GM08714 (cell line): Measurements from ENCODE around the gene PCDHGA12.
A peak's percentile ranks its signal among the peaks of the same experiment; 100 is the strongest.
"Not testable (repeated sequence)": the region's sequence is repeated elsewhere in the genome, so short reads cannot be mapped to it uniquely, and the experiment has no call there.

Source experiments
- H3K4me3 ChIP-seq: fragments of 200-500 bp; sonication (Bioruptor generic); 2 replicates; pipeline ENCODE4 v1.5.1; 2014; ENCODE audit warnings: mild to moderate bottlenecking, low read length, inconsistent platforms
- ZNF274 ChIP-seq: IDR thresholded peaks from 2 replicates; pipeline ENCODE4 v1.6.1; 2012; ENCODE audit warnings: mild to moderate bottlenecking, low read depth, low read length

The PCDHGA12 gene

GRCh38 chr5:141430332-141431113 is at the start of gene PCDHGA12:
PCDHGA12 (plus strand) TSS chr5:141430507; CDS start chr5:141430760, 253 bp downstream.
- H3K4me3 ChIP-seq: peak within 1 kb of the TSS; percentile 43; the same call in 1 of the 2 replicates
- no peak for TF ChIP-seq ZNF274

- peak within 1 kb of the TSS; percentile 30; the same call in 1 of the 2 replicates for H3K4me3 ChIP-seq
- no peak for TF ChIP-seq ZNF274
Measured at GRCh38 chr5:141382469-141383294, 47.6 kb upstream of the PCDHGA12 start, which contains the start of gene PCDHGA7. PCDHGA7 (plus strand) TSS chr5:141382742; CDS start chr5:141382900, 158 bp downstream.

GRCh38 chr5:141383345-141383744 is 47.0 kb upstream of the PCDHGA12 start:
- H3K4me3 ChIP-seq: no peak overlapping the region
- no peak for TF ChIP-seq ZNF274

DNA sequence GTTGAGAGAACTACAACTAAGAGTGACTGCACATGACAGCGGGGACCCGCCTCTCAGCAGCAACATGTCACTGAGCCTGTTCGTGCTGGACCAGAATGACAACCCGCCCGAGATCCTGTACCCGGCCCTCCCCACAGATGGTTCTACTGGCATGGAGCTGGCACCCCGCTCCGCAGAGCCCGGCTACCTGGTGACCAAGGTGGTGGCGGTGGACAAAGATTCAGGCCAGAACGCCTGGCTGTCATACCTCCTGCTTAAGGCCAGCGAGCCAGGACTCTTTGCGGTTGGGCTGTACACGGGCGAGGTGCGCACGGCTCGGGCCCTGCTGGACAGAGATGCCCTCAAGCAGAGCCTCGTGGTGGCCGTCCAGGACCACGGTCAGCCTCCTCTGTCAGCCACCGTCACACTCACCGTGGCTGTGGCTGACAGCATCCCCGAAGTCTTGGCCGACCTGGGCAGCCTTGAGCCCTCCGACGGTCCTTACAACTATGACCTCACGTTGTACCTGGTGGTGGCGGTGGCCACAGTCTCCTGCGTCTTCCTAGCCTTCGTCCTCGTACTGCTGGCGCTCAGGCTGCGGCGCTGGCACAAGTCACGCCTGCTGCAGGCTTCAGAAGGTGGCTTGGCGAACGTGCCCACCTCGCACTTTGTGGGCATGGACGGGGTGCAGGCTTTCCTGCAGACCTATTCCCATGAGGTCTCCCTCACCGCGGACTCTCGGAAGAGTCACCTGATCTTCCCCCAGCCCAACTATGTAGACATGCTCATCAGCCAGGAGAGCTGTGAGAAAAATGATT is 45.6 kb upstream of the PCDHGA12 start:
- no peak for TF ChIP-seq ZNF274
- no peak overlapping the region for H3K4me3 ChIP-seq

GRCh38 chr5:141387557-141388311 is 42.6 kb upstream of the PCDHGA12 start, which contains the start of gene PCDHGB4:
PCDHGB4 (plus strand) TSS chr5:141387698; CDS start chr5:141387885, 187 bp downstream.
- H3K4me3 ChIP-seq: peak within 1 kb of the TSS; percentile 14; the same call in 1 of the 2 replicates

- H3K4me3 ChIP-seq: no peak overlapping the region; the same call in 1 of the 2 replicates
- TF ChIP-seq ZNF274: no peak
Measured at GRCh38 chr5:141388661-141389060, 41.6 kb upstream of the PCDHGA12 start.

GRCh38 chr5:141389153-141390042 is 40.9 kb upstream of the PCDHGA12 start:
- TF ChIP-seq ZNF274: no peak
- H3K4me3 ChIP-seq: no peak overlapping the region

DNA sequence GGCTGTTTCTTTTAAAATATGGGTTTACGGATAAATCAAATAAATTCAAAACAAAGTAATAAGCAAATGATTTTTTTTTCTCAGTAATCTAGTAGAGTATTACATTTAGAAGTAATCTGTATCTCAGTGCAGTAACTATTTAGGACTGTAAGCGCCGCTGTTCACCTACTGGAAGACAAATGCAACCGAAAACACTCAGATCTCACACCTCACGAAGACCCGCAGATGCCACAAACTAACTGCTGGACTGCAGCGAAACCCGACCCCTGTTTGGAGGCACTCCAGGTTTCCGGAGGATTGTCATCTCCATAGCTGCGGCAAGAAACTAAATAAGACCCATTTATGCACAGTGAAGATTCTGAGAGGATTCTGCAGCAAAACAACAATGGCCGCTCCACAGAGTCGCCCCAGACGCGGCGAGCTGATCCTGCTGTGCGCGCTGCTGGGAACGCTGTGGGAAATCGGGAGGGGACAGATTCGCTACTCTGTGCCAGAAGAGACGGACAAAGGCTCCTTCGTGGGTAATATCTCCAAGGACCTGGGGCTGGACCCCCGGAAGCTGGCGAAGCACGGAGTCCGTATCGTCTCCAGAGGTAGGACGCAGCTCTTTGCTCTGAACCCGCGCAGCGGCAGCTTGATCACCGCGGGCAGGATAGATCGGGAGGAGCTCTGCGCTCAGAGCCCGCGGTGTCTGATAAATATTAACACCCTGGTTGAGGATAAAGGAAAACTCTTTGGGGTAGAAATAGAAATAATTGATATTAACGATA is 37.7 kb upstream of the PCDHGA12 start, which contains the start of gene PCDHGA8:
TSS of gene PCDHGA8 (plus strand) at position 205 of the 770 bp plus-strand sequence. CDS start at position 386, 181 bp downstream.
- H3K4me3 ChIP-seq: no peak within 1 kb of the TSS; the same call in 1 of the 2 replicates
- TF ChIP-seq ZNF274: no peak

- TF ChIP-seq ZNF274: no peak
- no peak overlapping the region for H3K4me3 ChIP-seq
Measured at GRCh38 chr5:141393267-141393666, 37.0 kb upstream of the PCDHGA12 start.

- H3K4me3 ChIP-seq: not testable (repeated sequence)
Measured at GRCh38 chr5:141394401-141395187, 35.7 kb upstream of the PCDHGA12 start.

GRCh38 chr5:141397756-141398551 is 32.4 kb upstream of the PCDHGA12 start, which contains the start of gene PCDHGB5:
PCDHGB5 (plus strand) TSS chr5:141397947; CDS start chr5:141398128, 181 bp downstream.
- peak within 1 kb of the TSS; percentile 19; the same call in 1 of the 2 replicates for H3K4me3 ChIP-seq
